ENCODE results near the gene BCS1L. TPM values are rescaled to one million over a fixed set of nuclear protein-coding genes. Genes with fewer than 3 reads are reported as not detected.

The BCS1L gene
- total and polyA plus RNA-seq, 10 donors = 16.4 to 47.3 (median 32.9) TPM

DNA sequence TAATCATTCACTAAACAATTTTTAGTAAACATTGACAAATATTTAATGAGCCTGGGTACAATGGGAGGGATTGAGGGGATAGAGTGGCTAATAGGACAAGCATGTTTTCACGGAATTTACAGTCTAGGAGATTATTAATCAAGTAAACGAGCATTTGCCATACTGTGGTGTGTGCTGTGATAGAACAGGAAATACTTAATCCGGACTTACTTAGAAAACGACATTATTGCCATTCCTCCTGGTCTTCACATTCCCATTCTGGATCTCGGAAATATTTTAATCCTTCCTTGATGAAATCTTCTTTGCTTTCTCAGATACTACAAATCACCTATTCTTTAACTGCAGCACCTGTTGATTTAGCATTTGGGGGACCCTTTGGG is 52.1 kb downstream of the BCS1L start:
- intact Hi-C loops (cut with DNase I; ENCODE audit: low total_unique reads) = loop anchor here (5.0 kb wide), 1 partner anchor 136 kb away; no protein-coding TSS in a partner anchor
- Histone ChIP-seq H3K4me1 (peaks cover 9 to 59% (median 30%) of the 10 kb centered on the region in 6 donors), H3K4me3 (peak overlapping the region; percentile 55 to 91 (median 87)), H3K36me3 (peaks cover 0 to 13% (median 0%) of the 10 kb centered on the region in 6 donors), H3K9me3 (no peaks in the 10 kb centered on the region), H3K27ac (peak overlapping the region; percentile 85 to 95 (median 90)), H3K27me3 (replicated peaks in 1 of 7) (no peaks in the 10 kb centered on the region)
- WGBS, 5 donors = 5 to 20% (median 14%) methylated on average over 5 of the region's 5 CpGs
- TF ChIP-seq POLR2A (IDR thresholded peaks at IDR 0.05) = no peak
- TF ChIP-seq, protein P1, sequence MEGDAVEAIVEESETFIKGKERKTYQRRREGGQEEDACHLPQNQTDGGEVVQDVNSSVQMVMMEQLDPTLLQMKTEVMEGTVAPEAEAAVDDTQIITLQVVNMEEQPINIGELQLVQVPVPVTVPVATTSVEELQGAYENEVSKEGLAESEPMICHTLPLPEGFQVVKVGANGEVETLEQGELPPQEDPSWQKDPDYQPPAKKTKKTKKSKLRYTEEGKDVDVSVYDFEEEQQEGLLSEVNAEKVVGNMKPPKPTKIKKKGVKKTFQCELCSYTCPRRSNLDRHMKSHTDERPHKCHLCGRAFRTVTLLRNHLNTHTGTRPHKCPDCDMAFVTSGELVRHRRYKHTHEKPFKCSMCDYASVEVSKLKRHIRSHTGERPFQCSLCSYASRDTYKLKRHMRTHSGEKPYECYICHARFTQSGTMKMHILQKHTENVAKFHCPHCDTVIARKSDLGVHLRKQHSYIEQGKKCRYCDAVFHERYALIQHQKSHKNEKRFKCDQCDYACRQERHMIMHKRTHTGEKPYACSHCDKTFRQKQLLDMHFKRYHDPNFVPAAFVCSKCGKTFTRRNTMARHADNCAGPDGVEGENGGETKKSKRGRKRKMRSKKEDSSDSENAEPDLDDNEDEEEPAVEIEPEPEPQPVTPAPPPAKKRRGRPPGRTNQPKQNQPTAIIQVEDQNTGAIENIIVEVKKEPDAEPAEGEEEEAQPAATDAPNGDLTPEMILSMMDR (IDR thresholded peaks at IDR 0.05 in 8 of 11, conservative IDR thresholded peaks at IDR 0.05 in 3 of 11) = no peak
- no peak for TF ChIP-seq POLR2AphosphoS5 (IDR thresholded peaks at IDR 0.05)
- DNase-seq = no peak

Other genes with a start within 250 kb of the BCS1L start
- gene VIL1, start 240.6 kb upstream of the BCS1L start, total RNA-seq = under 1 TPM in 3 of 7 donors, not detected in 4; 0.17 to 0.72 (median 0.38) TPM
- gene VIL1, start 240.6 kb upstream of the BCS1L start, polyA plus RNA-seq = under 1 TPM; 0.04 to 0.19 (median 0.06) TPM
- 10 to 100 TPM; 13.0 to 19.2 (median 14.8) TPM for gene USP37, start 91.3 kb upstream of the BCS1L start, total RNA-seq
- gene USP37, start 91.3 kb upstream of the BCS1L start, polyA plus RNA-seq = 1 to 10 TPM; 1.8 to 2.7 (median 2.1) TPM
- gene CNOT9, start 90.8 kb upstream of the BCS1L start, total RNA-seq = 10 to 100 TPM; 40.4 to 61.6 (median 46.7) TPM
- gene CNOT9, start 90.8 kb upstream of the BCS1L start, polyA plus RNA-seq = 10 to 100 TPM; 18.8 to 23.4 (median 19.7) TPM
- gene PLCD4, start 51.8 kb upstream of the BCS1L start, total RNA-seq = under 1 TPM; 0.13 to 0.92 (median 0.64) TPM
- under 1 TPM; 0.19 to 0.26 (median 0.23) TPM for gene PLCD4, start 51.8 kb upstream of the BCS1L start, polyA plus RNA-seq
- gene ZNF142, start 60 bp upstream of the BCS1L start, total RNA-seq = 10 to 100 TPM; 27.7 to 33.0 (median 31.6) TPM
- 1 to 10 TPM; 2.9 to 8.0 (median 4.4) TPM for gene ZNF142, start 60 bp upstream of the BCS1L start, polyA plus RNA-seq
- gene RNF25, start 12.3 kb downstream of the BCS1L start, total RNA-seq = 10 to 100 TPM; 15.9 to 25.9 (median 20.8) TPM
- 10 to 100 TPM; 25.1 to 27.1 (median 26.3) TPM for gene RNF25, start 12.3 kb downstream of the BCS1L start, polyA plus RNA-seq
- gene STK36, start 12.4 kb downstream of the BCS1L start, total RNA-seq = 10 to 100 TPM; 18.7 to 46.8 (median 27.9) TPM
- gene STK36, start 12.4 kb downstream of the BCS1L start, polyA plus RNA-seq = 10 to 100 TPM; 10.7 to 18.6 (median 16.8) TPM
- gene TTLL4, start 51.2 kb downstream of the BCS1L start, total RNA-seq = 10 to 100 TPM; 14.5 to 40.5 (median 28.6) TPM
- 10 to 100 TPM in 2 of 3 donors, 1 to 10 TPM in 1; 6.2 to 13.7 (median 12.0) TPM for gene TTLL4, start 51.2 kb downstream of the BCS1L start, polyA plus RNA-seq
- 10 to 100 TPM; 11.6 to 24.9 (median 17.2) TPM for gene CYP27A1, start 122.5 kb downstream of the BCS1L start, total RNA-seq
- 10 to 100 TPM in 2 of 3 donors, 1 to 10 TPM in 1; 8.7 to 65.5 (median 13.2) TPM for gene CYP27A1, start 122.5 kb downstream of the BCS1L start, polyA plus RNA-seq
- gene PRKAG3, start 172.1 kb downstream of the BCS1L start, total RNA-seq = not detected
- gene PRKAG3, start 172.1 kb downstream of the BCS1L start, polyA plus RNA-seq = not detected
- 10 to 100 TPM in 3 of 7 donors, 1 to 10 TPM in 4; 2.2 to 10.9 (median 10.0) TPM for gene WNT6, start 200.1 kb downstream of the BCS1L start, total RNA-seq
- 1 to 10 TPM; 1.1 to 4.0 (median 1.1) TPM for gene WNT6, start 200.1 kb downstream of the BCS1L start, polyA plus RNA-seq
- gene WNT10A, start 221.2 kb downstream of the BCS1L start, total RNA-seq = 1 to 10 TPM; 1.6 to 7.9 (median 3.5) TPM
- gene WNT10A, start 221.2 kb downstream of the BCS1L start, polyA plus RNA-seq = 1 to 10 TPM; 1.5 to 2.5 (median 1.5) TPM

Data from spleen (tissue), 11 donors.